Measurements from ENCODE around the gene BTRC.
"Not testable (repeated sequence)": the region's sequence is repeated elsewhere in the genome, so short reads cannot be mapped to it uniquely, and the experiment has no call there.

Gene BTRC

GRCh38 chr10:101353692-101354327 is at the start of gene BTRC:
Gene BTRC (plus strand): TSS chr10:101354165. CDS start chr10:101354181, 16 bp downstream.
- DNase-seq = peak; percentile 90 to 92

GRCh38 chr10:101304316-101304715 is 49.6 kb upstream of the BTRC start:
- DNase-seq = no peak

- DNase-seq = no peak
Observed at GRCh38 chr10:101305320-101306241, 48.4 kb upstream of the BTRC start.

GRCh38 chr10:101308051-101308450 is 45.9 kb upstream of the BTRC start:
- DNase-seq = no peak

- no peak for DNase-seq
Observed at GRCh38 chr10:101310529-101311184, 43.3 kb upstream of the BTRC start.

- no peak for DNase-seq
Observed at GRCh38 chr10:101311185-101312066, 42.5 kb upstream of the BTRC start.

GRCh38 chr10:101319241-101319915 is 34.6 kb upstream of the BTRC start:
- no peak for DNase-seq

- no peak for DNase-seq
Observed at GRCh38 chr10:101321073-101321472, 32.9 kb upstream of the BTRC start.

- no peak for DNase-seq
Observed at GRCh38 chr10:101322266-101323108, 31.5 kb upstream of the BTRC start.

GRCh38 chr10:101323495-101323894 is 30.5 kb upstream of the BTRC start:
- no peak for DNase-seq

- not testable (repeated sequence) for DNase-seq
Observed at GRCh38 chr10:101327454-101327853, 26.5 kb upstream of the BTRC start.

- DNase-seq = no peak
Observed at GRCh38 chr10:101329341-101330032, 24.5 kb upstream of the BTRC start.

GRCh38 chr10:101330231-101330630 is 23.7 kb upstream of the BTRC start:
- DNase-seq = no peak

GRCh38 chr10:101330631-101331225 is 23.2 kb upstream of the BTRC start:
- DNase-seq = no peak

GRCh38 chr10:101331956-101332355 is 22.0 kb upstream of the BTRC start:
- DNase-seq = no peak

- not testable (repeated sequence) for DNase-seq
Observed at GRCh38 chr10:101334259-101334658, 19.7 kb upstream of the BTRC start.

- no peak for DNase-seq
Observed at GRCh38 chr10:101336382-101336781, 17.6 kb upstream of the BTRC start.

GRCh38 chr10:101337836-101338235 is 16.1 kb upstream of the BTRC start:
- DNase-seq = no peak

- no peak for DNase-seq
Observed at GRCh38 chr10:101341438-101341837, 12.5 kb upstream of the BTRC start.

GRCh38 chr10:101346177-101346576 is 7.8 kb upstream of the BTRC start:
- no peak for DNase-seq

Data from stimulated activated CD4-positive, alpha-beta T cell treated with anti-CD3 and anti-CD28 coated beads, Interleukin-2, amount 100 ng/mL, for 48 hours (primary cell).